Caco-2 (cell line): ENCODE data around the gene CLDN19. TPM values are rescaled to one million over a fixed set of nuclear protein-coding genes. Genes with fewer than 3 reads are reported as not detected.

Experiments used
- BruUV-seq: library from RNA; stranded (reverse); fragments of 400-500 nt; replicated peaks from 2 replicates; lab custom pipeline; 2021; lab: Mats Ljungman, UMichigan
- CTCF ChIA-PET: fragments of 300-600 bp; sonication (Branson Sonifier 250); formaldehyde crosslinking; loops from one replicate; lab custom pipeline; 2022; ENCODE audit warnings: antibody characterized with exemption; lab: Charles Lee
- POLR2A ChIA-PET: fragments of 300-600 bp; sonication (Branson Sonifier 250); formaldehyde crosslinking; loops from one replicate; lab custom pipeline; 2022; ENCODE audit warnings: antibody characterized with exemption; lab: Charles Lee
- DNase-seq, 2 experiments: peaks; one replicate each; pipeline versions ENCODE4 v3.0.0 to v3.0.0-alpha.2; 2020 to 2022
- H3K27me3 ChIP-seq: replicated peaks from 2 replicates; pipeline ENCODE4 v1.6.0; 2011; ENCODE audit warnings: low read length; ENCODE audit not compliant: control insufficient read depth, insufficient read depth
- H3K36me3 ChIP-seq: 2 replicates; pipeline ENCODE4 v1.5.1; 2011; ENCODE audit warnings: low read length; ENCODE audit not compliant: control insufficient read depth, insufficient read depth
- H3K4me1 ChIP-seq: fragments of 250-450 bp; sonication (Bioruptor Pico); 2 replicates; pipeline ENCODE4 v1.5.1; 2020; ENCODE audit warnings: mild to moderate bottlenecking
- H3K4me3 ChIP-seq: 2 replicates; pipeline ENCODE4 v1.5.1; 2011; ENCODE audit warnings: low read depth, mild to moderate bottlenecking, control low read depth, low read length
- H3K9me3 ChIP-seq: fragments of 250-450 bp; sonication (Bioruptor Pico); 2 replicates; pipeline ENCODE4 v1.5.1; 2020; ENCODE audit warnings: mild to moderate bottlenecking, moderate library complexity
- H3K27ac Mint-ChIP-seq: one replicate; pipeline ENCODE4 v1.8.0; 2022; ENCODE audit warnings: mixed read lengths; ENCODE audit not compliant: unreplicated experiment
- H3K27me3 Mint-ChIP-seq: one replicate; pipeline ENCODE4 v1.8.0; 2022; ENCODE audit warnings: mixed read lengths; ENCODE audit not compliant: insufficient read depth, unreplicated experiment
- H3K36me3 Mint-ChIP-seq: one replicate; pipeline ENCODE4 v1.8.0; 2022; ENCODE audit warnings: mild to moderate bottlenecking, mixed read lengths; ENCODE audit not compliant: insufficient read depth, unreplicated experiment
- H3K4me1 Mint-ChIP-seq: one replicate; pipeline ENCODE4 v1.8.0; 2022; ENCODE audit warnings: low read depth, mixed read lengths; ENCODE audit not compliant: unreplicated experiment
- H3K4me3 Mint-ChIP-seq: one replicate; pipeline ENCODE4 v1.8.0; 2022; ENCODE audit warnings: mild to moderate bottlenecking, moderate library complexity, mixed read lengths; ENCODE audit not compliant: unreplicated experiment
- H3K9me3 Mint-ChIP-seq: one replicate; pipeline ENCODE4 v1.8.0; 2022; ENCODE audit warnings: mixed read lengths; ENCODE audit not compliant: unreplicated experiment
- CTCF ChIP-seq, 2 experiments: fragments of 200-600 bp in 1 of 2; IDR thresholded peaks; 1 replicate in 1 of 2; 2 replicates in 1 of 2; pipeline versions ENCODE4 v1.5.1 to v1.8.0; 2011 to 2022; ENCODE audit warnings: antibody characterized with exemption in 1 of 2, control low read depth in 1 of 2, inconsistent platforms in 1 of 2, low read depth in 1 of 2, low read length in 1 of 2, mild to moderate bottlenecking in 1 of 2, moderate library complexity in 1 of 2; ENCODE audit not compliant: insufficient read depth in 1 of 2, severe bottlenecking in 1 of 2, unreplicated experiment in 1 of 2
- intact Hi-C: fragments of 100-400 bp; cut with micrococcal nuclease; formaldehyde crosslinking; loops from one replicate; pipeline ENCODE4 v1.10.0; 2022; ENCODE audit not compliant: unreplicated experiment
- total RNA-seq: library from RNA; stranded (reverse); gene quantifications from 2 replicates; pipeline ENCODE4 v1.2.3, GENCODE V29; 2022

The CLDN19 gene
- total RNA-seq, 1 experiment from 2014 or later = 4.0 TPM

GRCh38 chr1:42690477-42691156, 49.4 kb downstream of the CLDN19 start:
- Histone ChIP-seq H3K36me3 (no peaks in the 10 kb centered on the region), H3K4me3 (no peak overlapping the region), H3K9me3 (no peaks in the 10 kb centered on the region), H3K27me3 (no peaks in the 10 kb centered on the region), H3K4me1 (peaks cover 49% of the 10 kb centered on the region)
- Mint-ChIP-seq H3K27me3 (no peaks in the 10 kb centered on the region), H3K27ac (no peak overlapping the region), H3K4me1 (peaks cover 19% of the 10 kb centered on the region), H3K4me3 (no peak overlapping the region), H3K9me3 (no peaks in the 10 kb centered on the region), H3K36me3 (peaks cover 50% of the 10 kb centered on the region)
- BruUV-seq = no TSS peak
- DNase-seq = no peak
- peak in 1 of 2 experiments; percentile 21 for TF ChIP-seq CTCF (IDR thresholded peaks at IDR 0.05; ENCODE audit: insufficient read depth in 1 of 2, low read depth in 1 of 2, low read length in 1 of 2, severe bottlenecking in 1 of 2, unreplicated experiment in 1 of 2)
- POLR2A ChIA-PET = interaction anchor here (1.0 kb wide), 1 partner anchor 8 kb away, joined by 4 read pairs; the partner anchor contains the start of gene YBX1
- CTCF ChIA-PET = interaction anchor here (1.5 kb wide), 1 partner anchor 112 kb away, joined by 7 read pairs; no protein-coding TSS in a partner anchor
- intact Hi-C loops = no loop called here

GRCh38 chr1:42689912-42690311, 50.1 kb downstream of the CLDN19 start:
- H3K4me1 ChIP-seq = peaks cover 56% of the 10 kb centered on the region
- intact Hi-C loops = no loop called here
- BruUV-seq = no TSS peak
- H3K9me3 Mint-ChIP-seq = no peaks in the 10 kb centered on the region
- H3K4me3 ChIP-seq = no peak overlapping the region
- TF ChIP-seq CTCF (IDR thresholded peaks at IDR 0.05; ENCODE audit: insufficient read depth in 1 of 2, low read depth in 1 of 2, low read length in 1 of 2, severe bottlenecking in 1 of 2, unreplicated experiment in 1 of 2) = no peak
- H3K36me3 Mint-ChIP-seq = peaks cover 50% of the 10 kb centered on the region
- H3K36me3 ChIP-seq = no peaks in the 10 kb centered on the region
- no peaks in the 10 kb centered on the region for H3K27me3 ChIP-seq
- H3K27ac Mint-ChIP-seq = no peak overlapping the region
- H3K27me3 Mint-ChIP-seq = no peaks in the 10 kb centered on the region
- POLR2A ChIA-PET = interaction anchor here (1.0 kb wide), 1 partner anchor 8 kb away, joined by 4 read pairs; the partner anchor contains the start of gene YBX1
- DNase-seq = no peak
- H3K4me3 Mint-ChIP-seq = no peak overlapping the region
- no peaks in the 10 kb centered on the region for H3K9me3 ChIP-seq
- CTCF ChIA-PET = interaction anchor here (1.5 kb wide), 1 partner anchor 112 kb away, joined by 7 read pairs; no protein-coding TSS in a partner anchor
- peaks cover 20% of the 10 kb centered on the region for H3K4me1 Mint-ChIP-seq

- peaks cover 55% of the 10 kb centered on the region for H3K36me3 Mint-ChIP-seq
- ChIA-PET CTCF (no interaction called here), POLR2A (no interaction called here)
- intact Hi-C loops = no loop called here
- no peaks in the 10 kb centered on the region for H3K9me3 Mint-ChIP-seq
- no peaks in the 10 kb centered on the region for H3K36me3 ChIP-seq
- no peak for TF ChIP-seq CTCF (IDR thresholded peaks at IDR 0.05; ENCODE audit: insufficient read depth in 1 of 2, low read depth in 1 of 2, low read length in 1 of 2, severe bottlenecking in 1 of 2, unreplicated experiment in 1 of 2)
- peaks cover 19% of the 10 kb centered on the region for H3K4me1 Mint-ChIP-seq
- H3K4me3 Mint-ChIP-seq = no peak overlapping the region
- H3K4me1 ChIP-seq = peaks cover 44% of the 10 kb centered on the region
- no TSS peak for BruUV-seq
- H3K27ac Mint-ChIP-seq = no peak overlapping the region
- no peaks in the 10 kb centered on the region for H3K9me3 ChIP-seq
- no peaks in the 10 kb centered on the region for H3K27me3 Mint-ChIP-seq
- H3K4me3 ChIP-seq = no peak overlapping the region
- no peaks in the 10 kb centered on the region for H3K27me3 ChIP-seq
- DNase-seq = no peak
Observed at GRCh38 chr1:42686418-42686817, 53.6 kb downstream of the CLDN19 start.
